ENCODE results near the gene PDCD6IP. TPM values are rescaled to one million over a fixed set of nuclear protein-coding genes. Genes with fewer than 3 reads are reported as not detected.
"Not testable (repeated sequence)": the region's sequence is repeated elsewhere in the genome, so short reads cannot be mapped to it uniquely, and the experiment has no call there.

Gene PDCD6IP
- polyA plus RNA-seq, 1 donor = 127 TPM

- Histone ChIP-seq H3K4me3 (ENCODE audit: low read length) (no peak overlapping the region), H3K27ac (ENCODE audit: low read length) (no peak overlapping the region), H3K4me1 (ENCODE audit: control insufficient read depth, insufficient read depth, low read length) (no peaks in the 10 kb centered on the region), H3K9me3 (ENCODE audit: control insufficient read depth, low read depth, low read length) (no peaks in the 10 kb centered on the region), H3K36me3 (ENCODE audit: control insufficient read depth, insufficient read depth, low read length) (no peaks in the 10 kb centered on the region), H3K27me3 (ENCODE audit: control insufficient read depth, insufficient read depth, low read length) (no peaks in the 10 kb centered on the region)
- no peak for DNase-seq
- WGBS (ENCODE audit: insufficient coverage, low lambda C conversion rate) = 60% methylated on average over 1 of the region's 2 CpGs
These were observed 24.8 kb upstream of the PDCD6IP start for GRCh38 chr3:33773637-33774036.

GRCh38 chr3:33775363-33775762, 23.1 kb upstream of the PDCD6IP start:
- no peaks in the 10 kb centered on the region for H3K4me1 ChIP-seq (ENCODE audit: control insufficient read depth, insufficient read depth, low read length)

DNA sequence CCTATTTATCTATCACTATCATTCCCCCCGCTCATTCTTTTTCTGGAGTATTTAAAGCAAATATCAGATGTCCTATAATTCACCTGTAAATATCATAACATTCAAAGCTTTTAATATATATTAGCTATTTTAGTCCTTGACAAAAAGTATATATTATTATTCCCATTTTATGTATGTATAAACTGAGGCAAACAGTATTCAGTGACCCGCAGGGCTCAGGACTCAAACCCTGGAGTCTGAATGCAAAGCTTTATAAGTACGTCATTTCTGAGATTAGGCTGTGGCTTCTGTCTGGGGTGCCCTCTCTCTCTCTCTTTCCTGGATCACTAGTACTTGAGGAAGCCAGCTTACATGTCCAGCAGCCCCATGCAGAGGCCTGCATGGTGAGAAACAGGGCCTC, 20.4 kb upstream of the PDCD6IP start:
- Histone ChIP-seq H3K4me1 (ENCODE audit: control insufficient read depth, insufficient read depth, low read length) (no peaks in the 10 kb centered on the region), H3K27ac (ENCODE audit: low read length) (no peak overlapping the region), H3K36me3 (ENCODE audit: control insufficient read depth, insufficient read depth, low read length) (no peaks in the 10 kb centered on the region), H3K9me3 (ENCODE audit: control insufficient read depth, low read depth, low read length) (no peaks in the 10 kb centered on the region), H3K27me3 (ENCODE audit: control insufficient read depth, insufficient read depth, low read length) (no peaks in the 10 kb centered on the region), H3K4me3 (ENCODE audit: low read length) (no peak overlapping the region)
- DNase-seq = no peak
- 100% methylated on average over 1 of the region's 3 CpGs for WGBS (ENCODE audit: insufficient coverage, low lambda C conversion rate)

More at GRCh38 chr3:33775363-33775762, 23.1 kb upstream of the PDCD6IP start:
- Histone ChIP-seq H3K9me3 (ENCODE audit: control insufficient read depth, low read depth, low read length) (no peaks in the 10 kb centered on the region), H3K27me3 (ENCODE audit: control insufficient read depth, insufficient read depth, low read length) (no peaks in the 10 kb centered on the region), H3K27ac (ENCODE audit: low read length) (no peak overlapping the region), H3K4me3 (ENCODE audit: low read length) (no peak overlapping the region), H3K36me3 (ENCODE audit: control insufficient read depth, insufficient read depth, low read length) (no peaks in the 10 kb centered on the region)
- DNase-seq = no peak
- WGBS (ENCODE audit: insufficient coverage, low lambda C conversion rate) = no CpG with 5 or more reads among the region's 3 CpGs

GRCh38 chr3:33779751-33780150, 18.7 kb upstream of the PDCD6IP start:
- H3K36me3 ChIP-seq (ENCODE audit: control insufficient read depth, insufficient read depth, low read length) = no peaks in the 10 kb centered on the region
- no peak for DNase-seq
- H3K4me3 ChIP-seq (ENCODE audit: low read length) = no peak overlapping the region
- no peak overlapping the region for H3K27ac ChIP-seq (ENCODE audit: low read length)
- 33% methylated on average over 1 of the region's 3 CpGs for WGBS (ENCODE audit: insufficient coverage, low lambda C conversion rate)
- no peaks in the 10 kb centered on the region for H3K4me1 ChIP-seq (ENCODE audit: control insufficient read depth, insufficient read depth, low read length)
- no peaks in the 10 kb centered on the region for H3K9me3 ChIP-seq (ENCODE audit: control insufficient read depth, low read depth, low read length)
- no peaks in the 10 kb centered on the region for H3K27me3 ChIP-seq (ENCODE audit: control insufficient read depth, insufficient read depth, low read length)

DNA sequence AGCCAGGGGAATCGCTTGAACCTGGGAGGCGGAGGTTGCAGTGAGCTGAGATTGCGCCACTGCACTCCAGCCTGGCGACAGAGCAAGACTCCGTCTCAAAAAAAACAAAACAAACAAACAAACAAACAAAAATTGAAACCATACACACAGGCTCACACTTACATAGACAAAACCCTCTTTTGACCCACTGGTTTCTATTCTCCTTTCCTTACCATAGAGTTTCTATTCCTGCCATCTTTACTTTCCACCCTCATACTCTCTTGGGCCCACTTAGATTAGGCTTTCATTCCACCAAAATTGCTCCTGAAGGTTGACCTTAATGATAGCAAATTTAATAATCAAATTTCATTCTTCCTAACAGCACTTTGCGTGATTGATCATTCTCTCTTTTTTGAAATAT, 17.0 kb upstream of the PDCD6IP start:
- not testable (repeated sequence) for H3K27ac ChIP-seq (ENCODE audit: low read length); H3K27me3 ChIP-seq (ENCODE audit: control insufficient read depth, insufficient read depth, low read length); H3K4me3 ChIP-seq (ENCODE audit: low read length); DNase-seq; H3K36me3 ChIP-seq (ENCODE audit: control insufficient read depth, insufficient read depth, low read length); H3K4me1 ChIP-seq (ENCODE audit: control insufficient read depth, insufficient read depth, low read length); H3K9me3 ChIP-seq (ENCODE audit: control insufficient read depth, low read depth, low read length)
- WGBS (ENCODE audit: insufficient coverage, low lambda C conversion rate) = 100% methylated on average over 3 of the region's 6 CpGs

- DNase-seq = no peak
- no peaks in the 10 kb centered on the region for H3K4me1 ChIP-seq (ENCODE audit: control insufficient read depth, insufficient read depth, low read length)
- H3K27ac ChIP-seq (ENCODE audit: low read length) = no peak overlapping the region
- WGBS (ENCODE audit: insufficient coverage, low lambda C conversion rate) = 40% methylated on average over 1 of the region's 7 CpGs
- no peaks in the 10 kb centered on the region for H3K36me3 ChIP-seq (ENCODE audit: control insufficient read depth, insufficient read depth, low read length)
- H3K27me3 ChIP-seq (ENCODE audit: control insufficient read depth, insufficient read depth, low read length) = no peaks in the 10 kb centered on the region
- H3K9me3 ChIP-seq (ENCODE audit: control insufficient read depth, low read depth, low read length) = no peaks in the 10 kb centered on the region
- peak overlapping the region; percentile 0 for H3K4me3 ChIP-seq (ENCODE audit: low read length)
These were observed 11.7 kb upstream of the PDCD6IP start for GRCh38 chr3:33786565-33787327.

- no peaks in the 10 kb centered on the region for H3K27me3 ChIP-seq (ENCODE audit: control insufficient read depth, insufficient read depth, low read length)
- no peaks in the 10 kb centered on the region for H3K9me3 ChIP-seq (ENCODE audit: control insufficient read depth, low read depth, low read length)
- DNase-seq = peak; percentile 80 to 88
- H3K4me1 ChIP-seq (ENCODE audit: control insufficient read depth, insufficient read depth, low read length) = no peaks in the 10 kb centered on the region
- 8% methylated on average over 2 of the region's 15 CpGs for WGBS (ENCODE audit: insufficient coverage, low lambda C conversion rate)
- peak overlapping the region; percentile 0 for H3K4me3 ChIP-seq (ENCODE audit: low read length)
- no peaks in the 10 kb centered on the region for H3K36me3 ChIP-seq (ENCODE audit: control insufficient read depth, insufficient read depth, low read length)
- no peak overlapping the region for H3K27ac ChIP-seq (ENCODE audit: low read length)
These were observed 11.0 kb upstream of the PDCD6IP start for GRCh38 chr3:33787328-33788009.

GRCh38 chr3:33789183-33789954, 9.1 kb upstream of the PDCD6IP start:
- no peaks in the 10 kb centered on the region for H3K4me1 ChIP-seq (ENCODE audit: control insufficient read depth, insufficient read depth, low read length)
- no CpG with 5 or more reads among the region's 4 CpGs for WGBS (ENCODE audit: insufficient coverage, low lambda C conversion rate)
- H3K27me3 ChIP-seq (ENCODE audit: control insufficient read depth, insufficient read depth, low read length) = no peaks in the 10 kb centered on the region
- no peaks in the 10 kb centered on the region for H3K36me3 ChIP-seq (ENCODE audit: control insufficient read depth, insufficient read depth, low read length)
- H3K9me3 ChIP-seq (ENCODE audit: control insufficient read depth, low read depth, low read length) = no peaks in the 10 kb centered on the region
- no peak for DNase-seq
- H3K27ac ChIP-seq (ENCODE audit: low read length) = no peak overlapping the region
- no peak overlapping the region for H3K4me3 ChIP-seq (ENCODE audit: low read length)

DNA sequence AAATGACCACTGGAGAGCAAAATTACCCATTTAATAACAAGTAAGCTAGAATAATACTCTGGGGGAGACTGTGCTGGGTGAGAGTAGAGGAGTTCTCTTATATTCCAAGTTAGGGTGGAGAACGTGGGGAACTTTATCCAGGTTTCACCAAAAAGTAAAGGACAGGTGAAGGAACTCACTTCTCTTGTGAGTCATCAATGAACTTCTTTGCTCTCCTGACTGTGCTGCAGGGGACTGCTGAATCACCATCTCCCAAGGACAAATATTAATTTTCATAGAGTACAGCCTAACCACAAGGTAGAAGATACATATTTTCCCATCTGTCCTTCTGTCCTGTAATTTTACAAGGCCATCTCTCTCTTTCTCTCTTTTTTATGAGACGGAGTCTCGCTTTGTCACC, 8.3 kb upstream of the PDCD6IP start:
- H3K36me3 ChIP-seq (ENCODE audit: control insufficient read depth, insufficient read depth, low read length) = no peaks in the 10 kb centered on the region
- H3K4me1 ChIP-seq (ENCODE audit: control insufficient read depth, insufficient read depth, low read length) = no peaks in the 10 kb centered on the region
- WGBS (ENCODE audit: insufficient coverage, low lambda C conversion rate) = 90% methylated on average over 2 of the region's 3 CpGs
- DNase-seq = no peak
- H3K27ac ChIP-seq (ENCODE audit: low read length) = no peak overlapping the region
- no peak overlapping the region for H3K4me3 ChIP-seq (ENCODE audit: low read length)
- no peaks in the 10 kb centered on the region for H3K9me3 ChIP-seq (ENCODE audit: control insufficient read depth, low read depth, low read length)
- H3K27me3 ChIP-seq (ENCODE audit: control insufficient read depth, insufficient read depth, low read length) = no peaks in the 10 kb centered on the region

DNA sequence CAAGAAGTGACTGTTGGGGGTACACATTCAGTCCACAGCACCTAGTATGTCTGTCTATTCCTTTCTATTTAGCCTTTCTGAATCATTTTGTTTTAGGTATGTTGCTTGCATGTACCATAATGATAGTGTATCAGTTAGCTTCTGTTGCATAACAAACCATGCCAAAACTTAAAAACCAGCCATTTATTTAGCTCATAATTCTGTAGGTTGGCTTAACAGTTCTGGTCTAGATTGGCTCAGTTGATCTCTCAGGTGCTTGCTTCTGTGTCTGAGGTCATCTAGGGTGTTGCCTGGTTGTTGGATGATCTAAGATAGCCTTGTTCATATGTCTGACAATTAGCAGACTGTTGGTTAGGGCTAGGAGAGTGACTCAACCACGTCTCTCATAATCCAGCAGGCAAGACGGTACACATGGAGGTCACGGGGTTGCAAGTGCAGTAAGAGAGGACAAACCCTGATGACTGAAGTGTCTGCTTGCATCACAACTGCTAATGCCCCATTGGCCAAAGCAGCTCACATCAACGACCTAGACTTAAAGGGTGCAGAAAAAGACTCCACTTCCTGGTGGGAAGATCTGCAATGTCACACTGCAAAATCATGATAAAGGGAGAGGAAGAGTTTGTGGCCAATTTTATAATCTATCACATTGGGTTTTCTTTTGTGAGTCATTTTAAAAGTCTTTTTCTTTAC, 6.8 kb upstream of the PDCD6IP start:
- Histone ChIP-seq H3K9me3 (ENCODE audit: control insufficient read depth, low read depth, low read length) (no peaks in the 10 kb centered on the region), H3K36me3 (ENCODE audit: control insufficient read depth, insufficient read depth, low read length) (no peaks in the 10 kb centered on the region), H3K4me3 (ENCODE audit: low read length) (no peak overlapping the region), H3K27me3 (ENCODE audit: control insufficient read depth, insufficient read depth, low read length) (no peaks in the 10 kb centered on the region), H3K27ac (ENCODE audit: low read length) (no peak overlapping the region), H3K4me1 (ENCODE audit: control insufficient read depth, insufficient read depth, low read length) (no peaks in the 10 kb centered on the region)
- DNase-seq = no peak
- WGBS (ENCODE audit: insufficient coverage, low lambda C conversion rate) = 80% methylated on average over 1 of the region's 4 CpGs

Data from large intestine (tissue), 3 donors.